ENCODE results near the gene FAM118B.

The FAM118B gene

GRCh38 chr11:126229858-126230540 is 18.4 kb downstream of the FAM118B start:
- DNase-seq (ENCODE audit: extremely low read depth, low read depth): peak; percentile 51
- no peak for TF ChIP-seq CTCF (IDR thresholded peaks at IDR 0.05; ENCODE audit: low read depth, low read length, missing control alignments)
- H3K4me3 ChIP-seq (replicated peaks; ENCODE audit: low read depth, low read length): no peak overlapping the region

GRCh38 chr11:126231725-126232459 is 20.3 kb downstream of the FAM118B start:
- no peak for TF ChIP-seq CTCF (IDR thresholded peaks at IDR 0.05; ENCODE audit: low read depth, low read length, missing control alignments)

GRCh38 chr11:126232683-126233082 is 21.1 kb downstream of the FAM118B start:
- no peak for TF ChIP-seq CTCF (IDR thresholded peaks at IDR 0.05; ENCODE audit: low read depth, low read length, missing control alignments)
- no peak overlapping the region for H3K4me3 ChIP-seq (replicated peaks; ENCODE audit: low read depth, low read length)
- DNase-seq (ENCODE audit: extremely low read depth, low read depth): no peak

More at GRCh38 chr11:126231725-126232459, 20.3 kb downstream of the FAM118B start:
- no peak overlapping the region for H3K4me3 ChIP-seq (replicated peaks; ENCODE audit: low read depth, low read length)
- DNase-seq (ENCODE audit: extremely low read depth, low read depth): no peak

- no peak for TF ChIP-seq CTCF (IDR thresholded peaks at IDR 0.05; ENCODE audit: low read depth, low read length, missing control alignments)
- H3K4me3 ChIP-seq (replicated peaks; ENCODE audit: low read depth, low read length): no peak overlapping the region
- DNase-seq (ENCODE audit: extremely low read depth, low read depth): no peak
Measured at GRCh38 chr11:126233391-126233790, 21.8 kb downstream of the FAM118B start.

- no peak for DNase-seq (ENCODE audit: extremely low read depth, low read depth)
- H3K4me3 ChIP-seq (replicated peaks; ENCODE audit: low read depth, low read length): no peak overlapping the region
- no peak for TF ChIP-seq CTCF (IDR thresholded peaks at IDR 0.05; ENCODE audit: low read depth, low read length, missing control alignments)
Measured at GRCh38 chr11:126246636-126247035, 35.1 kb downstream of the FAM118B start.

GRCh38 chr11:126253265-126253664 is 41.7 kb downstream of the FAM118B start:
- TF ChIP-seq CTCF (IDR thresholded peaks at IDR 0.05; ENCODE audit: low read depth, low read length, missing control alignments): no peak
- no peak for DNase-seq (ENCODE audit: extremely low read depth, low read depth)
- H3K4me3 ChIP-seq (replicated peaks; ENCODE audit: low read depth, low read length): no peak overlapping the region
